AG20443 (cell line): ENCODE data around the gene DOK6.
"Not testable (repeated sequence)": the region's sequence is repeated elsewhere in the genome, so short reads cannot be mapped to it uniquely, and the experiment has no call there.

Experiments used
- DNase-seq: peaks from one replicate; pipeline ENCODE4 v3.0.0; 2012; ENCODE audit warnings: low spot score, mixed read lengths

The DOK6 gene

DNA sequence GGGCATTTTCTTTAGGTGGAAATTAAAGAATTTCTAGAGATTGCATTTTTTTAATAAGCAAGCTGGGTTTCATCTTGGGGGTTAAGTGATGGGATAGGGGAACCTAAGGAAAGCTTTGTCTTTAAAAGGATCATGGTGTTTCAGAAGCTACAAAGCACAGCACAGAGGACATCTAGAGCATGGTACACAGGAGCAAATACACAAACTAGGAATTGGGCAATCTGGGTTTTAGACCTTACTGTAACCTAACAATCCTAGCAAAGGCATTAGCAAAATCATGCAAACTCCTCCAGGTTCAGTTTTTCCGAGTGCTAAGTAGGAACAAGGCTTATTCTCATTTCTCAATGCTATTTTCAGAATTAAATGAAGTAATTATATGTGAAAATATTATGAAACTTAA, 412.9 kb downstream of the DOK6 start:
- DNase-seq: no peak

DNA sequence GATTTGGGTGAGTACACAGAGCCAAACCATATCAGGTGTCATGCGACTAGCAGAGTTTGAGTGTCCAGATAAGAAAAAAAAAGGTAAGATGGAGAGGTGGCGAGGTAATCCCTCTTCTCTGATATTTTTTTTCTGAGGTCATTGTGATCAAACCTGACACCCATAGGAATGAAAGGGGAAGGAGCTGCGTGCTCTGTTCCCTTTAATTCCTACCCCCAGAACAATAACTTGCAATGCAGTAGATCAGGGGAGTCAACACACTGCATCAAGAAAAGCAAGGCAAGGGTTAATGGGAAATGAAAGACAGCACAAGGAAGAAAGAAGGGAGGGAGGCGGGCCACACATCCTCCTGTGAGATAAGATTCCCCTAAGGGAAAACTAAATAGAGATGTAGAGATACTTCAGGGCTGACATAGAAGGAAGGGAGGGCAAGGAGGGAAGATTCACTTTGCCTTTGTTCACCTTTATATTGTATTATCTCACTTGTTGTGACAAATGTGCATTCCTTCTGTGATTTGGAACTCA, 414.2 kb downstream of the DOK6 start:
- DNase-seq: no peak

DNA sequence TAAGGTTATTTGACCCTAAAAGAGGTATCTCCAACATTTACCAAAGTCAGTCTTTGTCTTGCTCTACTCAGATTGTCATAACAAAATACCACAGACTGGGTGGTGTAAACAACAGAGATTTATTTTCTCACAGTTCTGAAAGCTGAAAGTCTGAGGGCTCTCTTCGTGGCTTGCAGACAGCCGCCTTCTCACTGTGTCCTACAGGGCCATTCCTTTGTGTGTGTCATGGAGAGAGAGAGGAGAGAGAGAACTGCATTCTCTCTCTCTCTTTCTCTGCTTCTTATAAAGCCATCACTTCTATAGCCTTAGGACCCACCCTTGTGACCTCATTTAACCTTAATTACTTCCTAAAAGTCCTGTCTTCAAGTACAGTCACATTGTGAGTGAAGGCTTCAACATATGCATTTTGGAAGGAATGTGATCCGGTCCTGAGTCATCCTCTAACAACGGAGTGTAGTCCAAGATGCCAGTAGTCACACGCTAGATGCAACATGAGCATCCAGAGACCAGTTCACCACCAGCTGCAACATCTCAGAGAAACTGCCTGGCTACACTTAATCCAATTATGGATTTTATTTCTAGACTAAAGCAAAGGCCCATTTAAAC, 416.8 kb downstream of the DOK6 start:
- DNase-seq: peak; percentile 47

DNA sequence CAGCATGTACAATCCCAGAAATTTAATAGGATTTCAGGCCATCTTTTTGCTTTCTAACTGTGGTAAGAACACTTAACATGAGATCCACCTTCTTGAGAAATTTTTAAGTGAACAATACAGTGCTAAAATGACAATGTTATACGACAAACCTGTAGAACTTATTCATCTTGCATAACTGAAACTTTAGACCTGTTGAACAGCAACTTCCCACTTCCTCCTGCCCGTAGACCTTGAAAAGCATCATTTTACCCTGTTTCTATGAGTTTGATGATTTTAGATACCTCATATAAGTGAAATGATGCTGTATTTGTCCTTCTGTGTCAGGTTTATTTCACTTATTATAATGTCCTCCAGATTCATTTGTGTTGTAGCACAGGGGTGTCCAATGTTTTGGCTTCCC, 418.8 kb downstream of the DOK6 start:
- DNase-seq: no peak

DNA sequence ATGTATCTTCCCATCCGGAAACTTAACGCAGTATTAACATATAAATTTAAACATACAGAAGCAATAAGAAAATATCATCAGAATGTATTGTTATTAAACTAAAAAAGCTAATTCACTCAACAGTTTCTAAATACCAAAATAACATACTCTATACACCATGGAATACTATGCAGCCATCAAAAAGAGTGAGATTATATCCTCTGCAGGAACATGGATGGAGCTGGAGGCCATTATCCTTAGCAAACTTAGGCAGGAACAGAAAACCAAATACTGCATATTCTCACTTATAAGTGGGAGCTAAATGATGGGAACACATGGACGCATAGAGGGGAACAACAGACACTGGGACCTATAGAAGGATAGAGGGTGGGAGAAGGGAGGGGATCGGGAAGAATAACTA, 419.9 kb downstream of the DOK6 start:
- no peak for DNase-seq

DNA sequence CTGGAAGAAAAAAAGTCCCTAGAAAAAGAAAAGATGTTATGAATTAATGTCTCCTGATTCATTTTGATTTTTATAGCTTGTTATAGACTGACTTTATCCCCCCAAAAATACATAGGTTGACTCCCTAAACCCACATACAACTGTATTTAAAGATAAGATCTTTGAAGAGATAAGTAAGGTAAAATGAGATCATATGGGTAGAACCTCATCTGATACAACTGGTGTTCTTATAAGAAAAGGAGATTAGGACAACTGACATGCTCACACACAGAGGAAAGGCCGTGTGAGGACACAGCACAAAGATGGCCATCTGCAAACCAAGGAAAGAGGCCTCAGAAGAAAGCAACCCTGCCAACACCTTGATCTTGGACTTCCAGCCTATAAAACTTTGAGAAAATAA, 429.5 kb downstream of the DOK6 start:
- no peak for DNase-seq

DNA sequence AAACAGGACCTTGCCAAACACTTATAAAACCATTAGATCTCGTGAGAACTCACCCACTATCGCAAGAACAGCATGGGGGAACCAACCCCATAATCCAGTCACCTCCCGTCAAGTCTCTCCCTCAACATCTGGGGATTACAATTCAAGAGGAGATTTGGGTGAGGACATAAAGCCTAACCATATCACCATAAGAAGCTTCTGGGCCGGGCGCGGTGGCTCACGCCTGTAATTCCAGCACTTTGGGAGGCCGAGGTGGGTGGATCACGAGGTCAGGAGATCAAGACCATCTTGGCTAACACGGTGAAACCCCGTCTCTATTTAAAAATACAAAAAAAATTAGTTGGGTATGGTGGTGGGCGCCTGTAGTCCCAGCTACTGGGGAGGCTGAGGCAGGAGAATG, 434.3 kb downstream of the DOK6 start:
- not testable (repeated sequence) for DNase-seq

DNA sequence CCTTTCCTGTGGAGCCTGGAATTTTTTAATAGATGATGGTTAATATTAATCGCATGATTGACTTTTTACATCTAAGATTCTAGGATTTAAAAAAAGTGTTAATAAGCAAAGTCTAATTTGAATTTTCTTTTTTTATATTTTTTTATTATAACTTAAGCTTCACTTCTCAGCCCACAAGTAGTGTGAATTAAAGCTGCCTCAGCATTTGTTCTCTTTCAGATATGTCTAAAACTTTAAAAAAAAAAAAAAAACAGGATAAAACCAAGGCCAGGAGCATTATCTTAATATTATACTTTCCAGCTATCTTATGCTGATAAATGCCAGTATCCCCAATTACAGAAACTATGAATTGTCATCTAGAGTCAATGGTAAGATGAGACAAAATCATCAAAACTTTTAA, 437.3 kb downstream of the DOK6 start:
- no peak for DNase-seq

DNA sequence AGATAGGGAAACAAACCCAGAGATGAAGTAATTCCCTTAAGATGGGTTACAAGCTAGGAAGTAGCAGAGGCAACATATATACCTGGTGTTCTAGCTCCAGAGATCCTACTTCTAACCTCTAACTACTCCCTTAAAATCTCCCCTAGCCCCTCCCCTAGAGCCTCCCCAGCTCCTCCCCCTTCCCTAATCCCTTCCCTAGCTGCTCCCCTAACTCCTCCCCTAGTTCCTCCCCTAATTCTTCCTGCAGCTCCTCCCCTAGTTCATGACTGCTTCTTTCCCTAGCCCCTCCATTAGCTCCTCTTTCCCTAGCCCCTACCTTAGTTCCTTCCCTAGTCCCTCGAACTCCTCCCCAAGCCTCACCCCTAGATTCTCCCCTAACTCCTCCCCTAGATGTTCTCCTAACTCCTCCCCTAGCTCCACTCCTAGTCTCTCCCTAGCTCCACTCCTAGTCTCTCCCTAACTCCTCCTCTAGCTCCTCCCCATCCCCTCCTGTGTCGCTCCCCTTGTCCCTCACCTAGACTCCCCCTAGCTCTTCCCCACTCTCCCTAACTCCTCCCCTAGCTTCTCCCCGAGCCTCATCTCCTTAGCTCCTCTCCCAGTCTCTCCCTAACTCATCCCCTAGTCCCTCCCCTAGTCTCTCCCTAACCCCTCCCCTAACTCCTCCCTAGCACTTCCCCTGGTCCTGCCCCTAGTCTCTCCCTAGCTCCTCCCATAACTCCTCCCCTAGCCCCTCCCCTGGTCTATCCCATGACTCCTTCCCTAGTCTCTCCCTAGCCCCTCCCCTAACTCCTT, 438.1 kb downstream of the DOK6 start:
- DNase-seq: no peak

DNA sequence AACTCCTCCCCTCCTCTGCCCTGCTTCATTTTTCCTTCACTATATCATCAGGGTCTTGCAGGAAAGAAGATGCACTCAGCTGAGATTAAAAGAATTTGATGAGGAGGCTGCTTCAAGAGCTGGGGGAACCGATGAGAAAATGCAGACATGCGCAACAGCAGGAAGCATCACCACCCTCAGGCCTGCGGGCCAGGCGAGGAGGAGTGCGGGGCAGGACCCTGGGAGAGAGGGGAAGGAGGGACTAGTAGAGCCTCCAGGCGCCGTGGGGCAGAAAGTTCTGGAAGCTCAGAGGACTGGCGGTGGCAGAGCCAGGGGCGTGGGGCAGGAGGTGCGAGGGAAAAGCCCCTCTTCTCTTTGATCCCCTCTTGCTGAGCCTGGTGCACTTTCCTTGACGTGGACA, 438.8 kb downstream of the DOK6 start:
- DNase-seq: no peak

DNA sequence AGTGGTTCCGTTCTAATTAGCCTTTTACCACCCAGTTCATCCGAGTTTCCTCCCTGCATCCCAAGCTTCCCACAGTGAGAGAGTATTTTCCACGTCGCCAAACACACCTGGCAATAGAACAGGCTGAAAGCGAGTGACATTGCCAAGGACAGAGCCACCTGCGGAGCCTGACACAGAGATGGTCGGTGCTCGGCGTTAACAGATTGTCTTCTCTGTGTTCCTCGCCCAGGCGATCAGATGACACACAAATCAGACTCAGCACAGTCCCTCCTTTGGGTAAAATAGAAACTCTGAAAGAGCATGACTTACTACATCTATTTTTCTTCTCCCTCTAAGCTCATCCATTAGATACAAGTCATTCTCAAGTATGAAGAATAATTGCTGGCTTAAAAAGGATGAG, 439.3 kb downstream of the DOK6 start:
- no peak for DNase-seq

DNA sequence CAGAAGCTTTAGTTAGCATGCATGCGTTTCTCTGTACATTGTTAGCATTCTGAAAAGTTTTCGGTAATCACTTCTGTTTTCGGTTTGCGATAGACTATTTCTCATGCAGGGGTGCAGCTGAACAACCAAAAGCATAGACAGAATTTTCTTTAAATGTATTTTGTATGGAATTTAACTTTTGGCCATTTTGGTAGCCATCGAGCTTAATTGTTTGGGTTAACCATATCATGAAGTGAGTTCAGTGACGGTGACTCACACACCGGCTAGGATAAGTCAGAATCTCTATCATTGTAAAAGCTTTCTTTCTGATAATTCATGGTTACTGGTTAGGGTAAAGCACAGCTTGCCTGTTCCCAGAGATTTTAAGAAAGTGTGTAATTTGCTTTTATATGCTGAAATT, 439.8 kb downstream of the DOK6 start:
- no peak for DNase-seq

DNA sequence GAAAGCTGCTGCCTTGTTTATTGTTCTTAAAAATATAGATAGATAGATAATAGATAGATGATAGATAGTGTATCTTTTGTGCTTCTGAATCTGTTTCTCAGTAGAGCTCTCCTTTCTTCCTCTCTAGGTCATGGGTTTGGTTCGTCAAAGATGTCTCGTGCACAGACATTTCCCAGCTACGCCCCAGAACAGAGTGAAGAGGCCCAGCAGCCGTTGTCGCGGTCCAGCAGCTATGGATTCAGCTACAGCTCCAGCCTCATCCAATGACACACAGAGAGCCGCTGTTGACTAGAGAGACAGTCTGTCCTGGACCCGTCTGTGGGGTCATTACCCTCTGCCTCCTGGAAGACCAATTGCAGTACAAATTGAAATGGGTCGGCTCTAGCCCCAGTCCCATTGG, 440.4 kb downstream of the DOK6 start:
- no peak for DNase-seq

DNA sequence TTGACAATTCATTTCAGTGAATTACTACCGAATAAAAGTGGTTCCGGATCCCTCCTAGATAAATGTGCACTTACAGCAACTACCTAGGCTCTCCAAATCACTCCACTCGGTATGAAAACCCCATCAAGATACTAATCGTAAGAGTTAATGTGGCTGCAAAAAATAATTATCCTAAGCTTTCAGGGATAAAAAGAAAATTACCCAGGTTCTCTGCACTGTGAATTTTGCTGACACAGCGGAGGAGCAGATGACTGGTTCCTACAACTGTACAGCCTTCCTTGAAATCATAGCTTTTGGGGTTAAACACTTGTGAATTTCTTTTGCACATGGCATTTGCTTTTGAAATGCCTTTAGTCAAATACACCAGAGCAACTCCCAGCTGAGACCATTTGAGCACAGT, 442.3 kb downstream of the DOK6 start:
- no peak for DNase-seq

DNA sequence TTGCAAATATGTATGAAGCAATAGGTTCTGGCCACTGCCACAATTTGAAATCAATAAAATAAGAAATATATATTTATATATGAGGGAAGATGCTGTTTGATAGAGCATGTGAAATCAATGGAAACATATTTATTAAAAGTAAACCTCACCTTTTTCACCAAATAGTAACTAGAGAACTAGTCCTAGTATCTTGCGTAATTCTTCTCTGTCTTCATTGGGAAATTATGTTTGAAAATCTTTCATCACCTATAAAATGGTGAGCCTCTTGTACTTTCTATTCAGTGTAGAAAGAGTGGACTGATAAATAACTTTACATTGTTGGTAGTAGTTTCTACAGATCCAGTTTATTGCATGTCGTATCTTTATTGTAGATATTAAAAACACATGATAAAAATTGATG, 444.0 kb downstream of the DOK6 start:
- no peak for DNase-seq

DNA sequence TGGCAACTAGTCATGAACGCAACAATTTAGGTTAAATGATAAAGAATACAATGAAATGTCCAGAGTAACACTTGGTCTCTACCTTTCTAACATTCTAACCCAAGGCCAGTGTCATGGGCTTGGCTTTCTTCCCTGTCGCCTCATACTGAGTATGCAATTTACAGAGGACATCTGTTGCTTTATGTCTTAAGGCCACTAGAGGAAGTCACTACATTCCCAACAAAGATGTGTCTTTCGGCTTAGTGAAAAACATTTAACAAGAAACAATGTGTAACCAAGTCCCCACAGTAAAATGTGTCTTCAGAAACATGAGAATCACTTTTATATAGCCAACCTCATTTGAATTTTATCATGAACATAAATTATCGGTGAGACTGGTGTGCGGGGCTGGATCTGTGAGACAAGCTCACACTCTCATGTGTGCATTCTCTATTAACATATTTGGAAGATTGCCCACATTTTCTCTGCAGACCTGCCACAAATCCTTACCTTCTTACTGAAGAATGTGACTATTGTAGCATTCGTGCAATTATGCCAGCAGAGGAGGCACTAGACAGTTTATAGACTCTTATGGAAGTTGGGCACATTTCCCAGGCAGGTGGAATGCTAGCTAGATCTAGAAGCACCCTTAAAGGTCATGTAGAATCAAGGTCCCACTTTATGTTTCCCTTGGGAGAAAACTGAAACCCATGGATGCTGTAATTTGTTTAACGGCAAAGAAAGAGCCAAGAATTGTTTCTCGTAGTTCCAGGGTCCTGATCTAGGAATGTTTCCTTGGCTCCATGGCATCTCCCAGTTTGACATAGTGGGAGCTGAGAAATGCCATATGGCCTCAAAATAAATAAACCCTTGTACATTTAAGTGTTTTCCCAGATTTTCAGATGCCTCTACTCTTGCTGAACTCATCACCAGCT, 445.2 kb downstream of the DOK6 start:
- DNase-seq: no peak

DNA sequence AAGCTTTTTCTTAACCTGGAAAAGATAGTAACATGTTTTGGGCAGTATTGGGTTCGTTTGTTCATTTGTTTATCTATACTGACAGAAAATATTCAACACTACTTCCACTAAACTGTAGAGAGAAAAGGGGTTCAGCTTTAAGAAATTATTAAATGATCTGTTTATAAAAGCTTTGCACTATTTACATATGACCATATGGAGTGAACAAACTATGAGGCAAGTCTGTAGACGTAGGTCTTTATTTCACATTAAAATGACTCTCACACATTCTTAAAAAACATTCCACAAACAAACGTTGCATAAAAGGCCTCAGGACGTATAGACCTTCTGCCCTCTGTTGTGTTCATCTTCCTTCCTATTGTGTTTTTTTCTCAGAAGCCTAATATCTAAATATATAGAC, 452.4 kb downstream of the DOK6 start:
- DNase-seq: no peak

DNA sequence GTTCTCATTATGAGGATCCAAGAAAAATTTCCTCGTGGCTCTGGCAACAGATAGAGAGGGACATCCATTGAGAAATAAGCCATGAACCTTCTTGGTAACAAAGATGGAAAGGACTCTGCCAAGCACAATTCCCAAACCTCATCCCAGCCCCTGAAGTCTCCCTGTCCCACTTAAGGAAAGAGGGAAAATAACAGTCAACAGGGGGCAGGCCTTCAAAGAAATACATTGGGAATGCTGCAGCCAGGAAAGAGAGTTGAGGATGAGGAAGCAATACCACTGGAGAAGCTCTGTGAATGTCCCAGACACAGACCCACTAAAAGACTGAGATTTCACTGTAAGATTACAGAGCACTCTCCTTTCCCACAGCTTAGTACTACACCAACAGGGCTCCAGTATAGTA, 453.8 kb downstream of the DOK6 start:
- DNase-seq: no peak

DNA sequence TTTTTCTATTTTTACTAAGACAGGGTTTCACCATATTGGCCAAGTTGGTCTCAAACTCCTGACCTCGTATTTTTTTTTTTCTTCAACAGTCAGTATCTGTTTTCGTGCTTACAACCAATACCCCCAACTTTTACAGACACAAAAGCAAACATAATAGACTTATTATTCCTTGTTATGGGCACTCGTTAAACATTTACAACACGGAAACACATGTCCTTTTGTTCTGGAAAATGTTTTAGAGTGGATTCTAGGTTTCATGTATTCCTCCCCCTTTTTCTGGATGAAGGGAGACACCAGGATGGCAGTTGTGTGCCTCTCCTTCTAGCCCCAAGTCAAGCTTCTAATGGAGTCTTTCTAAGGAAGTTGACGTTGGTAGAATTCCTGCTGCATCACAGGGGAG, 458.2 kb downstream of the DOK6 start:
- no peak for DNase-seq

DNA sequence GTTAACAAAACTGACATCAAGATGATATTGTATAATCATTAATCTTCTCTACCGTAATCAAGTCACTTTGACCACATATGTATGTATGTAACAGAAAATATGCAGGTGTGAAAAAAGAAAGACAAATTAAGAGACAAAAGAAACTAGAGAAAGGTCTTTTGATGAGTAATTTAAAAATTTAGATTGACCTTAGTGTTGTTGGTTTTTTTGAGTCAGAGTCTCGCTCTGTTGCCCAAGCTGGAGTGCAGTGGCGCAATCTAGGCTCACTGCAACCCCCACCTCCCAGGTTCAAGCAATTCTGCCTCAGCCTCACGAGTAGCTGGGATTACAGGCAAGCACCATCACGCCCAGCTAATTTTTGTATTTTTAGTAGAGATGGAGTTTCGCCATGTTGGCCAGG, 464.1 kb downstream of the DOK6 start:
- not testable (repeated sequence) for DNase-seq

DNA sequence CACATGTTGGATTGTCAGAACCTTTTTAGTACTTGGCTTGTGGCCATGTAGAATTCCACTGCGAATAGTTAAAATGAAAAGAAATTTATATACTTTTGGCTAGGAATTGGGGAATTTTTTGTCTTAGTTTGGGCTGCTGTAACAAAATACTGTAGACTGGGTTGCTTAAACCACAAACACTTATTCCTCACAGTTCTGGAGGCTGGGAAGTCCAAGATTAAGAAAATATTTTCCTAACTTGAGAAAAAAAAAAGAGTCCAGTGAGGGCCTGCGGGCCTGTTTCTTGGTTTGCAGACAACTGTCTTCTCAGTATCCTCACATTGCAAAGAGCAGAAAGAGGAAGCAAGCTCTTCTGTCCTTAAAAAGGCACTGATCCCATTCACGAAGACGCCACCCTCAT, 465.1 kb downstream of the DOK6 start:
- no peak for DNase-seq

DNA sequence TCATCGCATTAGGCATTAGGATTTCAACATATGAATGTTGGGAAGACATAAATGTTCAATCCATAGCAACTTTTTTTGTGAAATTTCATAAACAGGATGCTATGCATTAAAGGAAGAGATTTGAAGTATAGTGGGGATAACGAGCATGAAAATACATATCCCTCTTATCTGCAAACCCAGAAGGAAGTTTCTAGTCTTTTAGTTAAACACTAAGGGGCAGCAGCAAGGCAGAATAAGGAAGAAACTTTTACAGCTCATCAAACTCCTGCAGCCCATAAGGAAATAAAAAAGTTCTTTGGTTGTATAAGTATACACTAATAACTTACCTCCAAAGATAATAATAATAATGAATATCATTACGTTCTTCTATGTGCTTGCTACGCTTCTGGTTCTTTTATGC, 465.5 kb downstream of the DOK6 start:
- no peak for DNase-seq

DNA sequence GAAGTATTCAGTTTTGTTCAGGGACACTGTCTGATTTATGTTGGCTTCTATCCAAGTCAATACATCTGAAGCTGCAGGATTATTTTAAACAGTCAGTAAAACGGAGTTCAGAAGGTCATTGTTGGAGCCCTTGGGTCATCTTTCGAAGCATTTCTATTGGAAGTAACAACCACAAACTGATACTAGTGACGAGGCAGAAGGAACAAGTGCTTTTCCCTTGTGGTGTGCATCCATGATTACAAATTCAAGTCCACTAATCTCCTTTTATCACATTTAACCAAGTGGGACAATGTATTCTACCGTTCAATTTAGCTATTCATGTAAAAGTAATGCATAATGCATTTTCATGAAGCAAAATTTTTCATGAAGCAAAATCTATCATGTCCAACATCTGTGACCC, 470.0 kb downstream of the DOK6 start:
- DNase-seq: no peak
